ENCODE data around the gene EFNB3.

GRCh38 chr17:7710301-7710700 lies 5.3 kb downstream of the EFNB3 start:
- TF ChIP-seq HDAC2 (IDR thresholded peaks at IDR 0.05) (no peak), POLR2A (IDR thresholded peaks at IDR 0.05; ENCODE audit: low read length) (no peak), MAX (IDR thresholded peaks at IDR 0.05) (no peak)
